ENCODE results near the gene DOCK4. TPM values are rescaled to one million over a fixed set of nuclear protein-coding genes. Genes with fewer than 3 reads are reported as not detected.

Gene DOCK4
- total and polyA plus RNA-seq, 2 of the 8 experiments (the other 6 are each of a cell fraction or from before 2014, with no cell fraction given), result 5.1 to 23.6 TPM

DNA sequence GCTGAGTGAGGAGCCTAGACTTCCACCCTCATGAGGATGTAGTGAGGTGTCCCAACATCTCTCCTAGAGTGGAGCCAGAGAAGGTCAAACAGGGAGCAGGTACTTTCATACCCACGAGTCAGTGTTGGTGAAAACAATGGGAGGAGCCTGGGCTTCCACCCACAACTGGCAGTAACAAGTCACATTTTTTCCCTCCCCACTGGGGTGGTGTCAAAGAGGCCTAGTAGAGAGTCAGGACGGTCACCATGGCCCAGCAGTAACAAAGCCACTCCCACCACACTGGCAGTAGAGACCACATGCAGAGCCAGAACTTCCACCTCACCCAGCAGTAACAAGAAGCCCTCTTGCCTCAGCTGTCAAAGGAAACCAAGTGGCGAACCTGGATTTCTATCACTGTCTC is 363.7 kb downstream of the DOCK4 start:
- no peak overlapping the region for H2BK15ac ChIP-seq (ENCODE audit: low read length)
- no peaks in the 10 kb centered on the region for H3K27me3 ChIP-seq (replicated peaks in 1 of 4; ENCODE audit: control insufficient read depth in 3 of 4, extremely low read depth in 1 of 4, insufficient read depth in 3 of 4, low read length in 3 of 4)
- no peak overlapping the region for H2BK120ac ChIP-seq (replicated peaks; ENCODE audit: low read depth, low read length)
- H2BK5ac ChIP-seq (ENCODE audit: low read depth, low read length), result no peak overlapping the region
- H2AFZ ChIP-seq (ENCODE audit: low read length), result no peak overlapping the region
- H3K4me3 ChIP-seq (ENCODE audit: extremely low read depth in 1 of 4, insufficient read depth in 2 of 4, low read depth in 3 of 4, low read length in 4 of 4), result no peak overlapping the region
- no peaks in the 10 kb centered on the region for H3K23me2 ChIP-seq (ENCODE audit: low read depth, low read length)
- no peak for TF ChIP-seq JUN (IDR thresholded peaks at IDR 0.05; ENCODE audit: low read depth, low read length)
- TF ChIP-seq RXRA (IDR thresholded peaks at IDR 0.05; ENCODE audit: insufficient read depth, low read depth, low read length), result no peak
- no peak for TF ChIP-seq POLR2AphosphoS5 (IDR thresholded peaks at IDR 0.05; ENCODE audit: low read depth, low read length)
- no peak for TF ChIP-seq CBX8 (IDR thresholded peaks at IDR 0.05; ENCODE audit: borderline replicate concordance, low read depth, low read length)
- TF ChIP-seq TCF12 (IDR thresholded peaks at IDR 0.05; ENCODE audit: low read depth, low read length), result no peak
- no peak for TF ChIP-seq MAFK (IDR thresholded peaks at IDR 0.05; ENCODE audit: low read depth, low read length)
- TF ChIP-seq FOSL1 (IDR thresholded peaks at IDR 0.05; ENCODE audit: insufficient read depth, low read depth, low read length), result no peak
- H3K56ac ChIP-seq (replicated peaks; ENCODE audit: insufficient read length, low read depth, low read length), result no peak overlapping the region
- 75% methylated on average over 3 of the region's 3 CpGs; no CpG with 5 or more reads in 1 of the 2 experiments for WGBS, 2 experiments (ENCODE audit: extremely low coverage in 1 of 2, insufficient coverage in 1 of 2, insufficient read length in 1 of 2, insufficient replicate concordance in 2 of 2, low coverage in 1 of 2, low lambda C conversion rate in 2 of 2, missing lambda C conversion rate in 1 of 2)
- H3K27ac ChIP-seq (ENCODE audit: low read depth, low read length), result no peak overlapping the region
- H3K4me2 ChIP-seq (ENCODE audit: insufficient read depth in 1 of 2, low read depth in 2 of 2, low read length in 2 of 2), result no peak overlapping the region
- no peaks in the 10 kb centered on the region for H3K9me3 ChIP-seq (ENCODE audit: insufficient read depth in 2 of 2, low read depth in 1 of 2, low read length in 1 of 2)
- no peaks in the 10 kb centered on the region for H3K79me2 ChIP-seq (ENCODE audit: control insufficient read depth in 1 of 2, insufficient read depth in 2 of 2, low read length in 2 of 2)
- H3K4me1 ChIP-seq (replicated peaks in 1 of 4; ENCODE audit: control insufficient read depth in 3 of 4, insufficient read depth in 4 of 4, low read length in 3 of 4), result no peaks in the 10 kb centered on the region
- H4K20me1 ChIP-seq (replicated peaks in 1 of 2; ENCODE audit: control insufficient read depth in 1 of 2, insufficient read depth in 2 of 2, low read length in 2 of 2), result no peaks in the 10 kb centered on the region
- H3K18ac ChIP-seq (ENCODE audit: extremely low read depth, low read length), result no peak overlapping the region; the same call in 1 of the 2 replicates
- H2BK20ac ChIP-seq (ENCODE audit: low read length), result no peak overlapping the region
- H3K14ac ChIP-seq (ENCODE audit: insufficient read length), result no peak overlapping the region
- no peak overlapping the region for H2AK5ac ChIP-seq (ENCODE audit: low read depth, low read length)
- H4K5ac ChIP-seq (ENCODE audit: insufficient read length, low read depth, low read length), result no peak overlapping the region
- ChIA-PET POLR2A (ENCODE audit: partially characterized antibody) (no interaction called here), CTCF (ENCODE audit: partially characterized antibody) (interaction anchor here (1.2 to 4.0 kb wide), 3 partner anchors 12 to 87 kb away, joined by 3 to 29 read pairs (median 5); no protein-coding TSS in a partner anchor)
- H3K79me1 ChIP-seq (ENCODE audit: low read depth, low read length), result no peaks in the 10 kb centered on the region
- H3K4ac ChIP-seq (replicated peaks; ENCODE audit: insufficient read length, low read depth, low read length), result no peak overlapping the region
- H2BK12ac ChIP-seq (ENCODE audit: low read depth, low read length), result no peak overlapping the region
- no peak for DNase-seq (ENCODE audit: low read depth in 1 of 2, low spot score in 2 of 2)
- H3K9ac ChIP-seq (replicated peaks in 1 of 4; ENCODE audit: extremely low read depth in 1 of 4, low read depth in 3 of 4, low read length in 3 of 4), result no peak overlapping the region
- no peak for FAIRE-seq
- H3K36me3 ChIP-seq (ENCODE audit: control insufficient read depth in 2 of 4, insufficient read depth in 4 of 4, low read length in 3 of 4), result no peaks in the 10 kb centered on the region; a peak in 3 of 8 replicates
- no peak overlapping the region for H4K8ac ChIP-seq (ENCODE audit: extremely low read depth, insufficient read depth, low read length)
- H4K91ac ChIP-seq (replicated peaks; ENCODE audit: insufficient read length, low read length), result no peak overlapping the region
- H3K23ac ChIP-seq (ENCODE audit: insufficient read length), result no peak overlapping the region

Measured in H1 (cell line).